Stimulated activated CD4-positive, alpha-beta T cell treated with anti-CD3 and anti-CD28 coated beads, Interleukin-4, amount 100 ng/mL, for 48 hours (primary cell): ENCODE results near the gene TXN.

Experiments
- DNase-seq, 2 donors: peaks; one replicate each; pipeline ENCODE4 v3.0.0-alpha.2; 2020; ENCODE audit warnings: low read depth in 2 of 2

TXN gene

DNA sequence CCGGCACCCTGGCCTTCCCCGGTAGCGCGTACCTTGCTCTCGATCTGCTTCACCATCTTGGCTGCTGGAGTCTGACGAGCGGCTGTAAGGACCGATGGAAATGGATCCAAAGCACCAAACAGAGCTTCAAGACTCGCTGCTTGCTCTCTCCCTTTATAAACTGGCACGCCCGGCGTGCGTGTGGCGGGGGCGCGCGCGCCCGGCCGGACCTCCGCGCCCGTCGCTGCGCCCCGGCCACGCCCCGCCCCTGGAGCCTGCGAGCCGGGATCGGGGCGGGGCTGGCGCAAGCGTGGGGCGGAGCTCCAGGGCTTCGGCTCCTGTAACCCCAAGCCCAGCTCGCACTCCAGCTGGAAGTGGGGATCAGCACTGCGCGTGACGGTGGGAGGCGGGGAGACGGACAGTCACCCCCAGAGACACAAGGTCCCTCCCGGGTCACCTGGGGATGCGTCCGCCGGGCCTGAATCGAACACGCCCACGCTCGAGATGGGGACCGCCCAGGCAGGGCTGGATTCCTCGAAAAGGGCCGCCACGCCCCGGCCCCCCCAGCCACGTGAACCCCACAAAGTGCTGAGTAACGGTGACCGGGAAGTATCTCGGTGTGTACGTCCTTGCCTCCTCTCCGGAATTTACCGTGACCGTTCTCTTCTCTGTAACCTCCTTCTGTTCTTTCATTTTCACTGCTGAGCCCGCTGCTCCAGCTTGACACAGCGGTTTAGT is at the start of gene TXN:
TXN (minus strand) TSS at position 128 of the 717 bp plus-strand sequence; CDS start at position 56, 72 bp downstream.
- DNase-seq = peak; percentile 88

DNA sequence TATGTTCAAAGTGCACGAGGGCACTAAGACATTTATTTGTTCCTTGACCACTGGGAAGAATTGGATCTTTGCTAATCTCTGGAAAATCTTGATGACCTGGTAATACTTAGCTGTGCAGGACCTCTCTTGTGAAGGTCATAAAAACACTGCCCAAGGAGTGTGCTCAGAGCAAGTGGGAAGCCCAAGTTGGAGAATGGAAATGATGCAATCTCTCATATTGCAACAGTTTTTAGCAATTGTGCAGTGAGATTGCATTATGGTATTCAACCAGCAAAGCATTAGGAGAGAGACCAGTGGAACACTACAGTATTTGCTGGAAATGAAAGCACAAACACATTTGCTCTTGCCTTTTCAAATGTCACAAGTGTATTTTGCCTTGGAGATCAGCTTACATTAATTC is 46.8 kb upstream of the TXN start:
- DNase-seq = no peak

DNA sequence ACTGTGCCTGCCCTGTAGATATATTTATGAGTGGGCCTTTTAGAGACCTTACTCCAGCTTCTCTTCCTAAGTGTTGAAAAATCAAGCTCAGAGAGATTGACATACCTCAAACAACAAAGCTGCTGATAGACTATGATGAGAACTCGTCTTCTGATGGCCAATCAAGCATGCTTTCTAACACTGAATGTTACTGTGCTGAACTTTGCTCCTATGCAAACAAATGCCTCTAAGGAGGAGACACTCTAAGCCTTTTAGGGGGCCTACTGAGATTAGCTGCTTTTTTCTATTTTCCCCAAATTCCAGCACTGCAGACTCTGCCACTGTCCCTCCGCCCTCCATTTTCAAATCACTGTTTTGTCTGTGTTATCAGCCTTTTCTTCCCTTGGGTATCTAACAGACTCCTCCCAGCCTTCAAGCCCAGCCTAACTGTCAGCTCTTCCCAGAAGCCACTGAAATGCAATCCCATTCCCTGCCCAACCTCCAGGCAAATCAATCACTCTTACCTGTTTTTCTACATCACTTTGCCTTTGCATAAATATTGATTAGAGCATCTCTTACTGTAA is 41.8 kb upstream of the TXN start:
- DNase-seq = no peak

DNA sequence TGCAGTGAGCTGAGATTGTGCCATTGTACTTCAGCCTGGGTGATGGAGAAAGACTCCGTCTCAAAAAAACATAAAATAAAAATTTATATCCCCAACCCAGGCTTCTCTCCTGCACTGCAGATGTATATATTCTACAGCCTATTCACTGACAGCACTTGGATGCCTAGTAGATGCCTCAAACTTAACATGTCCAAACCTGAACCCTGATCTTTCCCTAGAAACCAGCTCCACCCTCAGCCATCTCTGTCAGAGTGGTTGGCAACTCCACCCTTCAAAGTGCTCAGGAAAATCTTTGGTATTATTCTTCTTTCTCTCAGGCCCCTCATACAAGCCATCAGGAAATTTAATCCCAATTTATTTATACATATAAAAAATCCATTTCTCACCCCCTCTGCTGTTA is 36.9 kb upstream of the TXN start:
- no peak for DNase-seq

DNA sequence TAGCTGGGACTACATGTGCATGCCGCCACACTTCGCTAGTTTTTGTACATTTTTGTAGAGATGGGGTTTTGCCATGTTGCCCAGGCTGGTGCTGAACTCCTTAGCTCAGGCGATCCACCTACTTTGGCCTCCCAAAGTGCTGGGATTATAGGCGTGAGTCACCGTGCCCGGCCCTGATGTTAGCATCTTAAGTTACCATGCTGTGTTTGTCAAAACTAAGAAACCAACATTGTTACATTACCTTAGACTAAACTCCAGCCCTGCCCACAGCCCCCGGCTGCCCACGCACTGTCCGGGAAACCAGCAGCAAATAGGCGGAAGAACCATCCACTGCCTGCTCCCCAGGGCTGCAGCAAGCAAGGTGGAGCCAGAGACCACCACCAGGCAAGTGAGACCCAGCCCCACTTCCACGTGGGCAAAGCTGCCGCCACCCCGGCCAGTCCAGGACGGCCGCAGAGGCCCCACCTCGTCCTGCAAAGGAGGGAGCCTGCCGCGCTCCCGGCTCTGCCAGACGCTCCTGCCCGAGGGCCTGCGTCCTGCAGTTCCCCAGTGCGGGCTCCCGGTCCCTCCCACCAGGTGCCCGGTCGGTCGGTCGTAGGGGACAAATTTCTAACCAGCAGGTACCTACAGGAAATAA is 35.7 kb upstream of the TXN start:
- DNase-seq = no peak

DNA sequence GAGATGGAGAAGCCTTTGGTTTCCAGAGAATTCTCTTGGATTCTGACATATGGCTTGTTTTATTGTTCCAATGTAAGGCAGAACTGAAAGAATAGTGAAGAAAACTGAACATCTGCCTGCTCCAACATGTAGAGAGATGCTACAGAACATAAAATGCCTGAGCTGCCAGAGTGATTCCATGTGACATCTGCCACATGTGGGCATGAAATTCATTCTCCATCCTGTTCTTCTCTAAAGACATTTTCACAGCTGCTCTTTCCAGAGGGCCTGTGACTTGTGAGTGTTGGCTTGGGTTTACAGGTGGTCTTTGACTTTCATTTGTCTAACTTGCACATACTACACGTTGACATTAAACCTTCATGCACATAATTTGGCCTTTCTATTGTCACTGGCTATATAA is 33.7 kb upstream of the TXN start:
- DNase-seq = no peak

DNA sequence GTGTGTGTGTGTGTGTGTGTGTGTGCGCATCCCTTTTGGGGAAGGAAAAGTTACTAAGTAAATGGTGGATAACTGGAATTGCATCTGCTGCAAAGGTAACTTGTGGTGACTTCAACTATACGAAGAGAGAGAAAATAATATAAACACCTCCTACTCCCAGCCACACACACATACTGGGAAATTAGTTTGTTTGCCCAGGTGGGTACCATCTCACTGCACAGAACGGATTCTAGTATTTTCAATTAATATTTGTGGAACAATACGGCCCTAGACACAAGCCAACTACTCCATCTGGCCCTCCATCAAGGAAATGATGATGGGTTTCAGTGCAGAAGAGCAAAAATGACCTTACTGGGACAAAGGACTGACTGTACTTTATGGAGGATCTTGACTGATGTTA is 32.2 kb upstream of the TXN start:
- no peak for DNase-seq

DNA sequence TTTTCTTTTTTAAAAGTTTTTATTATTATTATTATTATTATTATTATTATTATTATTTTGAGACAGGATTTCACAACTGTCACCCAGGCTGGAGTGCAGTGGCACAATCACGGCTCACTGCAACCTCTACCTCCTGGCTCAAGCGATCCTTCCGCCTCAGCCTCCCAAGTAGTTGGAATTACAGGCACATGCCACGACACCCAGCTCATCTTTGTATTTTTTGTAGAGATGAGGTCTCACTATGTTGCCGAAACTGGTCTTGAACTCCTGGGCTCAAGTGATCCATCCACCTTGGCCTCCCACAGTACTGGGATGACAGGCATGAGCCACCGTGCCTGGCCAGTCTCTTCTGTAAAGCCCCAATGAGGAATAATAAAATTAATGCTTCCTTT is 31.0 kb upstream of the TXN start:
- DNase-seq = no peak

DNA sequence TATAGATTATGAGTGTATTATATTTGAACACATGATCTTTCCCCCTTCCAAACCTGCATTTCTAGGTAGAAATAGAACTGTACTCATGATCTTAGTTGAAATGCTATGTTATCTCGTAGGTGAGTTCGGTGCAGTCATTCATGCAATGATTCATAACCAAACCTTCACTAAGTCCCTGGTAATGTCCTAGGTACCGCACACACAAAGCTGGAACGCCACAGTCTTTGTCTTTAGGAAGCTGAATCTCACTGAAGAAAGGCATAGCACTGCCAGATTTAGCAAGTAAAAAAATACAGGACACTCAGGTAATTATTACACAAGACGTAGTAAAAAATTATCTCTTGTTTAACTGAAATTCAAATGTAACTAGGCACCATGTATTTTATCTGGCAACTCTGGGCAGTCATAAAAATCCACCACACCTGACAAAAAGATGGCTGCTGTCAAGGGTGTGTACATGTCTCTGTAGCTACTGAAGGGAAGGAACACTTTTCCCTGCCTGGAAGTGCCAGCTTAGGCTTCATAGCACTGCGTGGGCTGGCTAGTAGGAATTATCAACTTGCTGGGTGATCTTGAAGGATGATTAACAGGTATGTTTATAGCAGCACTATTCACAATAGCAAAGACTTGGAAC is 28.0 kb upstream of the TXN start:
- DNase-seq = no peak

DNA sequence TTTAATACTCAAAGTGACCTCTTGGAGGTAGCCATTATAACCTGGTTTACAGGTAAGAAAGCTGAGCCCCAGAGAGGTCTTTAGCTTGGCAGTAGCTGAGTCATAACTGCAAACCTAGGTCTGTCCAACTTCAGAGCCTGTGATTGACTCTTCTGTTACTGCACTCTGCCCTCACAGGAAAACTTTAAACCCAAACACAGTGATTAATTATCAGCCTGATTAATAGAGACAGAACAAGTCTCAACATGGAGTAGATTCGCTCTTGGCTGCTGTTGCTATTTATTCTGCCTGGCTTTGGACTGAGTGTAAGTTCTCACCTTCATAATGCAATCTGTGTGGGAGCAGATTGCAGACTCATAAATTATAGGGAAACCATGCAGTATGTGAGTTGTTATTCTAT is 27.4 kb upstream of the TXN start:
- no peak for DNase-seq

DNA sequence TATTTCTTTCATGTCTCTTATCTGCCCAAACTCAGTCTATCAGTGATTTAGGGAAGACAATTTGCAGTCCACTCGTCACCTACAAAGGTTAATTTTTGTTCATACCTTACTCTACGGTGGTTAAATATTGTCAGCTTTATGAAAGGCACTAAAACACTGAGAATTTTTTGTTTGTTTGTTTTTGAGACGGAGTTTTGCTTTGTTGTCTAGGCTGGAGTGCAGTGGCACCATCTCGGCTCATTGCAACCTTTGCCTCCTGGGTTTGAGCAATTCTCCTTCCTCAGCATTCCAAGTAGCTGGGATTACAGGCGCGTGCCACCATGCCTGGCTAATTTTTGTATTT is 26.4 kb upstream of the TXN start:
- DNase-seq = no peak

DNA sequence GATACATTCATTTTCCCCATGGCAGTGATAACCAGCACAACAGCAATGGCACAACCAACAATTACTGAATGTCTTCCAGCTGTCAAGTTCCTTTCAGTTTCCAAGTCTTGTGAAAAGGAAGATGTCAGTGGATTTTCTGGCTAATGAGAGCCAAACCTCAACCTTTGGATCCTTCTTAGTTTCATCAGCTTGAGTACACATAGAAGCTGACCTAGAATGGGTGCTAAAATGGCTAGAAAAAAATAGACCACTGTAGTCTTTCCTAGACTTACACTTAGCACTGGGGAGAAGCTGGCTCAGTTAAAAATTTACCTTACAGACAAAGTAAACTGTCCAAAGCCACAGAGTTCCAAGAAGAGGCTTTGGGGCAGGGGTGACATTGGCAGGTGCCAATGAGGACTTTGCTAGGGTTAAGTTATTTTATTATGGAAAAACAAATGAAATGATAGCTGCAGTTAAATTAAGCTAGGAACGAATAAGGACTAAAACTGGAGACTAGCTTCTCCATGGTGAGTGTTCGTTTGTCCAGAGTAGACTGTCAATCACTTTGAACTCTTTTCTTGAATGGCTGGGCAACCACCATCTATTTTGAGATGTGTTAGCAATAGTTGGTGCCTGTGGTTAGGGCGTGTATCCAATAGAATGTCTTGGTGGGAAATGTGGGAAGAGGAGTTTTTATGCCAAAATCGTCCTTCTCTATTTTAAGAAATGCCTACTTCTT is 25.9 kb upstream of the TXN start:
- no peak for DNase-seq

DNA sequence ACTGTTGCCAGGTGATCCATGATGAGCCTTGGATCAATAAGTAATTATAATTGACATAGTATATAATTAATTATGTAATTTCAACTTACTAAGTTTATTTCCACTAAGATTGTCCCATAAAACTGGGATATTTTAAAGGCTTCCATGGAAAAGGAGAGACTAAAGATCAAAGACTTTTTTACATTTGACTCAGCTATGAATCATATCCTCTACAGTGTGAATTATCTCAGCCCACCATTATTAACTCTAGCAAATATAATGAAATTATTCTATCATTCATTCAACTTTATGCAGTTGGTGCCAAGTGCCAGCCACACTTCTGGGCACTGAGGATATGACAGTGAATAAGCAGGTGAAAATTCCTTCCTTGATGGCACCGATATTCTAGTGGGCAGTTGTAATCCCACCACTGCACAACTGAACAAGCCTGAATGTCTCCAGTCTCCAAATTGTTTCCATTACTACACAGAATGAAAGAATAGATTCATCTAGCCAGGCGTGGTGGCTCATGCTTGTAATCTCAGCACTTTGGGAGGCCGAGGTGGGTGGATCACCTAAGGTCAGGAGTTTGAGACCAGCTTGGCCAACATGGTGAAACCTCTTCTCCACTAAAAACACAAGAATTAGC is 21.9 kb upstream of the TXN start:
- DNase-seq = no peak

DNA sequence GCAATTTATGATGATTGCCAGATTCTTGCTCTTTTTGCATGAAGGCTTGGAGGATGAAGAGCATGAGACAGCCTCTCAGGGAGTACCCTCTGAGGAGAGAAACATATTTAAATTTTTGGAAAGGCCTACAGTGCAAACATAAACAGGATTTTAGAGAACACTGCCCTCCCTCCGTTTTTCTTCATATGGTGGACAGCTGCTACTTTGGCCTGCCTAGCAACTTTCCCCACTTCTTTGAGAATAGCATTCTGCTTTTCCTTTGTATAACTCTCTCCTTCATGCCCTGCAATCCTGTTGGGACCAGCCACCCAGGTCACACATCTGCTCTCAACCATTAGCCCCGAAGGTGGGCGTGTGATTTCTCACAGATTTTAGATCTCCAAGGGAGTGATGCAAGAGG is 20.5 kb upstream of the TXN start:
- no peak for DNase-seq

DNA sequence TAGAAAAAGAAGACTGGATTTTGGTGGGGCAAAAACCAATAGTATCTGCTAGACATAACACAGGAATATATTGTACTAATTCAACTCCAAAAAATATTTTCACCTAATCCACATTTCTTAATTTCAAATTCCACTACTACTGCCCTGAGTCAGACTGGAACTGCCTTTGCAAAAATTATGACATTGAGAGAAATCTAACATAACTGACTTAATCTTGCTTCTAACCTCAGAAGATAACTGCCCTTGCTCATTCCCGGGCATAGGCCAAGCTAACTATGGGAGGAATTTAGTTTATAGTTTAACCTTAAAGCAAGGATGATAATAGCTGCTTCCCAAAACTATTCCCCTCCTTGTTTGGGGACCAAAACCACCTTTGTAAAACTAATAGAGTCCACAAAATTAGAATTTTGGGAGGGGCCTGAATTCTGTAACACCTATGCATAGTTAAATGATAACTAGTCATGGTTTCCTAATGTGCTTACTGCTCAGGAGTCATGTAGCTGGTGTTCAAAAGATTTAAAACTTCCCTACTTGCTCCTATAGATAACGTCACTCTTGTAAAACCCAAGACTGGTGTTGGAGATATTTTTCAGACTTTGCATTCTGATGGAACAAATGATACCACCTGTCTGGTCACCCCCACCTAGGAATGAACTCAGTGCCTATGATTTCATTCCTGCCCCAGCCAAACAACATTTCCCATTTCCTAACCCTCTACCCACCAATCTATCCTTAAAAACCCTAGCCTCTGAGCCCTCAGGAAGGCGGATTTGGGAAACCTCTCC is 14.1 kb upstream of the TXN start:
- no peak for DNase-seq

DNA sequence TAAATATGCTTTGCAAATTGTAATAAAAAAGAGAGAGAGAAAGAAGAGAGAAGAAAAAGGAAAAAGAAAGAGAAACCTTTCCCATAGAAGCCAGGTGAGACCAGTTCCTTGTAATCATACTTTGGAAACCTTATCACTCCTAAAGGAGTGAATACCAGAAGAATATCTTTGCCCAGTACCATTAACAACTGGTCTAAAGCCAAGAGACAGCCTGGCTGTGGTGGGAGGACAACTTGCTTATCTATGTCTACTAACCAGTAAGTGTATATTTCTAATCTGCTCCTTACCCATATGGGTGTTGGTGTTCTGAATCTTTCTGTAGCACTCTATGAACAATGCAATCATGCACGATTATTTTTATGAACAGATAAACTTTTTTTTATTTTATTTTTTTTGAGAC is 10.5 kb upstream of the TXN start:
- DNase-seq = no peak

DNA sequence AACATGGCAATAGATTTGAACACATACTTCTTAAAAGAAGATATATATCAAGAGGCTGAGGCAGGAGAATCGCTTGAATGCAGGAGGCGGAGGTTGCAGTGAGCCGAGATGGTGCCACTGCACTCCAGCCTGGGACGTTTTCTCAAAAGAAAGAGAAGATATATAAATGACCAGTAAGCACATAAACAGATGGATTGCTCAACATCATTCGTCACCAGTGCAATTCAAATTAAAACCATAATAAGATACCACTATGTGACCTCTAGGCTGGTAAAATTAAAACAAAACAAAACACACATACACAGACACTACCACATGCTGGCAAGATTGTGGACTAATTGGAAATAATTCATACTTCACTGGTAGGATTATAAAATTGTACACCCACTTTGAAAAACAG is 5.3 kb upstream of the TXN start:
- DNase-seq = no peak

DNA sequence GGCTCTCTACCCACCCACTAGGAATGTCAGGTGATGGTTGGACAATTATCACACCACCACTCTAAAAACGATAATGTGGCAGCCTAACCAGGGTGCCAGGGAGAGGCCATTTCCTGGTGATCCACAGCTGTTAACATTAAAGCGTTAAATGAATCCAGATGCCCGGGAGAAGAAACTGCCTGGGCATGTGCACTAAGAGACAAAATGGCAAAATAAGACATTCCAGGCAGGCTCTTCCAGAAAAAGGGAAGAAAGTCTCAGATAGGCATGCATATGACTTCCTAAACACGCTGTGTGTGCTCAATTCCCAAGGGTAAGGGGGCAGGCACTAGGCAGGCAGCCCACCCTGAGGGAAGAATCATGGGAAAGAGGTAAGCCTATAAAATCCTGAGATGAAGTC is 4.6 kb upstream of the TXN start:
- DNase-seq = no peak

DNA sequence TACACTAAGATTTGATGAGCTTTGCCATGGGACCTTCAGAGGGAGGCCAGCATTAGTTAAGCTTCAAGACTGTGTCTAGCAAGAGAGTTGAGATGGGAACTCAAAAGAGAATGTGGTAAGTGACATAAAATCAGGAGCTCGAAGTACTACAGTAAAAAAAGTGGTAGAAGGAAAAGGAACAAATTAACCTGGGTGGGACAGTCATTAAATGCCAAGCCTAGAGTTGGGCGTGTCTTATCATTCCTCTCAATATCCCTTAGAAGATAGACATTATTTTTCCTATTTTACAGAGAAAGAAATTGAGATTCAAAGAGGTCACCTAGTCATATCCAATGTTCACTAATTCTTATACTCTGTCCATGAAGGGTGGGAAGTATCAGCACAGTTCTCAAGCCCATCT is 3.3 kb upstream of the TXN start:
- DNase-seq = no peak

DNA sequence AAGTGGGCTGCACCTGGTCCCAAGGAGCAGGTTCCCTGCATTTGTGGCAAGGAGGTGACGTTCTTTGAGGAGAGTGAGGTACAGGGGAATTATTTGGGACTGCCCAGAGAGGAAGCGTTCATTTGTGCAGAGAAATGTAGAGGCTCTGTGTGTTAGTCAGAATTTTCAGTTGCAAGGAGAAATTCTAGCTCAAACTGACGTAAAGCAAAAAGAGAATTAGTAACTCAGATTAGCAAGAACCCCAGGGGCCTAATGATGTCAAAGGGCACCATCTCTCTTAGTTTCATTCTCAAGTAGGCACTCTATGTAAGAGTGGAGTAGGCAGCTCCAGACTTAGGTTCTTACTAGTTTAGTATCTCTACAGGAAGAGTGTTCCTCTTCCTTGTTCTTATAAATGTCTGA is 2.4 kb upstream of the TXN start:
- DNase-seq = no peak

DNA sequence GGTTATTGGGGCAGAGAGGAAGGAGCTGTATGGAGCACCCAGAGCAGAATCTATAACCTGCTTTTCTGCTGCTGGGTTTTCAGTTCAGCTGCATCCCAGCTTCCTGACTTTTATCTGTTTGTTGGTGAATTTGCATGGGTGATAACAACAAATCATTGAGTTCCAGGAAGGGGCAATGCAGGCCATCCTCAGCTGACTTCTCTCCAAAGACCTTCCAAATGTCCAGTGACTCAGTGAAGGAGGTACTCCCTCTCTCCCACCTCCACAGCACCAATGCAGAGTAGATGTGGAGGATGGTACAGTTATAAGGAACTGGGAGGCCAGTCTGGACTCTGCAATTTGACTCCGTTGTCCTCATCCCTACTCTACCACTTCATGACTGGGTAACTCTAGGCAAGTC is 1.6 kb upstream of the TXN start:
- no peak for DNase-seq
